HG02588 (cell line): ENCODE data around the gene ITGA8.
"Not testable (repeated sequence)": the region's sequence is repeated elsewhere in the genome, so short reads cannot be mapped to it uniquely, and the experiment has no call there.

Source experiments
- ATAC-seq: cut with Tn5 transposase; IDR thresholded peaks from one replicate; pipeline ENCODE4 v1.9.1; 2021; ENCODE audit warnings: mild to moderate bottlenecking, moderate library complexity; ENCODE audit not compliant: unreplicated experiment

ITGA8 gene

DNA sequence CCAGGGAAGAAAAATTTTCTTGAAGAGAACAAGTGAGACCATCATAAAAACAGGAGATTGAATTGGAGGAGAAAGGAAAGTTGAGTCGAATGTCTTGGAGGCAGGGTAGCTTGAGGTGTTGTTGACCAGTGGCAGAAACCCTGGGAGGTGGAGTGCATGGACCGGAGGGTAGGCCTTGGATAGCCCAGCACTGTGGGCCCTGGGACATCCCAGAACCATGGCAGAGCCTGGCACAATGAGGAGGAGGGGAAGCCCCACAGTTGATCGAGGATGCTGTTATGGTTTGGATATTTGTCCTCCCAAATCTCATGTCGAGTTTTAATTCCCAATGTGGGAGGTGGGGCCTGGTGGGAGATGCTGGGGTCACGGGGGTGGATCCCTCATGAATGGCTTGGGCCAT, 157.1 kb downstream of the ITGA8 start:
- ATAC-seq: no peak

GRCh38 chr10:15562116-15562515, 157.6 kb downstream of the ITGA8 start:
- ATAC-seq: no peak

- ATAC-seq: no peak
These were observed 161.6 kb downstream of the ITGA8 start for GRCh38 chr10:15558136-15558535.

- ATAC-seq: not testable (repeated sequence)
These were observed 162.6 kb downstream of the ITGA8 start for GRCh38 chr10:15557168-15557567.

GRCh38 chr10:15550950-15551349, 168.8 kb downstream of the ITGA8 start:
- no peak for ATAC-seq

DNA sequence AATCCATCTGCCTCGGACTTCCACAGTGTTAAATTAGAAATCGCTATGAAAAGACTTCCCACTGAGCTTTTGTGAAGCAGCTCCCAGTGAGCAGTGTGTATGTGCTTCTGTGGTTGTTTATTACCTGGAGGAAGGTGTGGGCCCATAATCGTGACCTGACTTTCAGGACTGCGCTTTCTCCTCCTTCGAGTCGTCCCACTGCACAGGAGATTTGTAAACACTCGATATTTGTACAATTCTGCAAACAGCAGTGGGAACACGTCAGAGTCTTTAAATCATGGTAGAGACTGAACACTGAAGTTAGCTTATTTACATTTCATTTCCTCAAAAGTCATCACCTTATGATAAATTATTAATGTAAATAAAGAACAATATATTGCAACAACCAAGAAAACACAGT, 171.4 kb downstream of the ITGA8 start:
- no peak for ATAC-seq

GRCh38 chr10:15546606-15547005, 173.1 kb downstream of the ITGA8 start:
- no peak for ATAC-seq

GRCh38 chr10:15545884-15546283, 173.8 kb downstream of the ITGA8 start:
- ATAC-seq: no peak

- ATAC-seq: no peak
These were observed 174.5 kb downstream of the ITGA8 start for GRCh38 chr10:15545266-15545665.

DNA sequence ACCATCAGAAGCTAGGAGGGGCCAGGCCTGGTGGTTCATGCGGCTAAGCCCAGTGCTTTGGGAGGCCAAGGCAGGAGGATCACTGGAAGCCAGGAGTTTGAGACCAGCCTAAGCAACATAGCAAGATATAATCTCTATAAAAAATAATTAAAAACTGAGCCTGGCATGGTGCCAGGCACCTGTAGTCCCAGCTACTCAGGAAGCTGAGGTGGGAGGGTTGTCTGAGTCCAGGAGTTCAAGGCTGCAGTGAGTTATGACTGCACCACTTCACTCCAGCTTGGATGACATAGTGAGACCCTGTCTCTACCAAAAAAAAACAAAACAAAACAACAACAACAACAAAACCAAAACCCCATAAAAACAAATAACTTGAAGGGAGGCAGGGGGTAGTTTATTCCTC, 175.7 kb downstream of the ITGA8 start:
- ATAC-seq: no peak

GRCh38 chr10:15542817-15543216, 176.9 kb downstream of the ITGA8 start:
- no peak for ATAC-seq

- ATAC-seq: no peak
These were observed 178.3 kb downstream of the ITGA8 start for GRCh38 chr10:15541376-15541775.

DNA sequence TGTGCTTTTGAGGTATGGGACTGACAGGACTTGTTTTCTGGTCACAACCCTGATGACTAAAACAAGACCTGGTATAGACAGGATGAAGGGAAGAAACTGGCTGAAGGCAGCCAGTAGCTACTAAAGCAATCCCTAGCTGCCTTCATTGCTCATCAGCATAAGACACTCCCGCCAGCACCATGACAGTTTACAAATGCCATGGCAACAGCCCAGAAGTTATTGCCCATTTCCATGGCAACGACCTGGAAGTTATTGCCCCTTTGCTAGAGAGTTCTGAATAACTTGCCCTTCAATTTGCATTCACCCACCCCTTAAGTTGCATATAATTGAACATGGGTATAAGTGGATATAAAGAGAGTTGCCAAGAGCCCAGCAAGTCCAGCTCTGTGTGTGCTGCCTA, 179.0 kb downstream of the ITGA8 start:
- ATAC-seq: no peak

DNA sequence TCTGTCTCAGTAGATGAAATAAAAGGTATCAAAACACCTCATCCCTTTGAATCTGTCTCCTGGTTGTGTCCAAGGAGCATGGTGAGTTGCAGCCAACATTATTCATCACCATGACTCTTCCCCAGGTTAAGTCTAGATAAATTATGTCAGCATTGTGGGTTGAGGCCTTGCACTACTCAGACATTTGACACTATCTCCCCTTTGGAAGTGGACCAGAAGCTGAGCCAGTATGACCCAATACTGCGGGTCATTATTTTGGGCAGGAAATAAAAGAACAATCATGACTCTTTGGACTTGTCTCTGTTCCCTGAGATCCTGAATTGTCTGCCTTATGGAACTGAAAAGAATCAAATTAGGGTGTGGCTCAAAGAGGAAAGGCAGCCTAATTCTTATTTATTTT, 180.5 kb downstream of the ITGA8 start:
- ATAC-seq: no peak

GRCh38 chr10:15534928-15535538, 184.7 kb downstream of the ITGA8 start:
- not testable (repeated sequence) for ATAC-seq

- no peak for ATAC-seq
These were observed 187.6 kb downstream of the ITGA8 start for GRCh38 chr10:15531927-15532722.

- ATAC-seq: no peak
These were observed 190.9 kb downstream of the ITGA8 start for GRCh38 chr10:15528859-15529239.

- no peak for ATAC-seq
These were observed 193.0 kb downstream of the ITGA8 start for GRCh38 chr10:15526754-15527153.

- ATAC-seq: no peak
These were observed 198.3 kb downstream of the ITGA8 start for GRCh38 chr10:15521328-15521903.

DNA sequence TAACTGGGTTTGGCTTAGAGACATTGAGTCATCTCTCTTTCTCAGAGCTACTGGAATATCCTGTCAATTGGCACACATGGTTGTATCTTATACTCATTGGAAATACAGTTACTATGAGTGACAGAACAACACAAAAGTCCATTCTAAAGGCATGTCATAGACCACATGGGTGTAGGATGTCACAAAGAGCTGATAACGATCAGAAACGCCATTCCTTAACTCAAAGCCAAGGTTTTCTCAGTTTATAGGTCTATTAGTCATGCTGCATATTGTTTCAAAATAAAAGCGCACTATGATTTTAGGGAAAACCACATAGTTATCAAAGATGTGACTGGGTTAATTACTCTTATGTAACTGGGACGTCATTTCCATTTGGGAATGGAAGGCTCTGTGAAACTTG, 201.5 kb downstream of the ITGA8 start:
- ATAC-seq: no peak

GRCh38 chr10:15516256-15517085, 203.3 kb downstream of the ITGA8 start:
- ATAC-seq: no peak
